Measurements from ENCODE around the gene ERVFRD-1.
"Not testable (repeated sequence)": the region's sequence is repeated elsewhere in the genome, so short reads cannot be mapped to it uniquely, and the experiment has no call there.

Gene ERVFRD-1

DNA sequence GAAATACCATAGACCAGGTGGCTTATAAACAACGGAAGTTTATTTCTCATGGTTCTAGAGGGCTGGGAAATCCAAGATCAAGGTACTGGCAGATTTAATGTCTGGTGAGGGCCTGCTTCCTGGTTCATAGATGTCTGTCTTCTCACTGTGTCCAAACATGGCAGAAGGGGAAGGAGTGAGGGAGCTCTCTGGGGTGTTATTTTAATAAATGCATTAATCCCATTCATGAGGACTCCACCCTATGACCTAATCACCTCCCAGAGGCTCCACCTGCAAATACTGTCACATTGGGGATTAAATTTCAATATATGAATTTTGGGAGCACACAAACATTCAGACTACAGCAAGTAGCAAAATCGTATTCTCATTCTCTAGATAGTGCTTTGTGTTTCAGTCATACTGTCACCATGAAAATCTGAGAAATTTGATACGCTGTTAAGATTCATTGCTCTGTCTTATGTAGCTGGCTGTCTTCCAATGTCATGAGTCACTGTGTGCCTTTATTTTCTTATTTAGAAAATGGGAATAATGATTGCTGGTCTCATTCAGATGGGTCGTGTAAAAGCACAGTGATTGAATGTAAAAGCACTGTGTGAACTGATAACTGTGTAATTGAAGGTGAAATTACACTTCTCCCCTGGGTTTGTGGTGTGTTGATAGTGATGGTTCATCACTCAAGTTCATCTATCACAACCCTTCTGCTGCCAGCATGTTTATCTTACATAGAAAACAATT is 8.9 kb upstream of the ERVFRD-1 start:
- Histone ChIP-seq H2BK15ac (ENCODE audit: low read depth, poor library complexity, severe bottlenecking) (no peak overlapping the region), H4K8ac (ENCODE audit: low read length) (no peak overlapping the region), H2AK5ac (ENCODE audit: low read length, severe bottlenecking) (no peak overlapping the region), H3K4ac (ENCODE audit: low read depth in 1 of 2, low read length in 2 of 2) (no peak overlapping the region), H3K27ac (ENCODE audit: low read length, poor library complexity, severe bottlenecking) (no peak overlapping the region), H3K9ac (ENCODE audit: low read length) (no peak overlapping the region), H3K9me3 (ENCODE audit: control insufficient read depth, low read length) (no peaks in the 10 kb centered on the region), H3K18ac (ENCODE audit: low read depth in 1 of 2, low read length in 2 of 2) (no peak overlapping the region), H3K27me3 (ENCODE audit: control insufficient read depth in 1 of 2, insufficient read depth in 1 of 2, low read length in 2 of 2) (no peaks in the 10 kb centered on the region), H3K4me1 (ENCODE audit: control insufficient read depth, insufficient read depth, low read depth, low read length) (peaks cover 3% of the 10 kb centered on the region), H4K91ac (ENCODE audit: low read length) (no peak overlapping the region), H2BK5ac (ENCODE audit: low read depth, low read length, poor library complexity, severe bottlenecking) (no peak overlapping the region), H3K23ac (ENCODE audit: low read length in 2 of 2) (no peak overlapping the region), H3K79me1 (replicated peaks; ENCODE audit: low read length, poor library complexity, severe bottlenecking) (peaks cover 18% of the 10 kb centered on the region), H3K4me3 (ENCODE audit: insufficient read depth in 1 of 2, low read depth in 1 of 2, low read length in 2 of 2) (no peak overlapping the region), H2BK120ac (ENCODE audit: low read depth, low read length) (peak overlapping the region; percentile 73), H3K14ac (ENCODE audit: low read length in 2 of 2) (no peak overlapping the region), H2AFZ (ENCODE audit: low read depth, low read length) (no peak overlapping the region), H3K36me3 (ENCODE audit: control insufficient read depth in 1 of 2, insufficient read depth in 2 of 2, low read depth in 1 of 2, low read length in 2 of 2) (no peaks in the 10 kb centered on the region), H2BK12ac (ENCODE audit: low read length in 2 of 2) (no peak overlapping the region), H3K4me2 (ENCODE audit: low read length, poor library complexity, severe bottlenecking) (no peak overlapping the region)
- peak; percentile 39 for DNase-seq
- WGBS, result 77% methylated on average over 4 of the region's 4 CpGs

GRCh38 chr6:11115808-11116536 is 4.4 kb upstream of the ERVFRD-1 start:
- H2BK15ac ChIP-seq (ENCODE audit: low read depth, poor library complexity, severe bottlenecking); H3K4me3 ChIP-seq (ENCODE audit: insufficient read depth in 1 of 2, low read depth in 1 of 2, low read length in 2 of 2); H3K4me1 ChIP-seq (ENCODE audit: control insufficient read depth, insufficient read depth, low read depth, low read length); H2AK5ac ChIP-seq (ENCODE audit: low read length, severe bottlenecking); H3K27me3 ChIP-seq (ENCODE audit: control insufficient read depth in 1 of 2, insufficient read depth in 1 of 2, low read length in 2 of 2); H3K23ac ChIP-seq (ENCODE audit: low read length in 2 of 2); H2AFZ ChIP-seq (ENCODE audit: low read depth, low read length); H3K36me3 ChIP-seq (ENCODE audit: control insufficient read depth in 1 of 2, insufficient read depth in 2 of 2, low read depth in 1 of 2, low read length in 2 of 2); H4K91ac ChIP-seq (ENCODE audit: low read length); H2BK120ac ChIP-seq (ENCODE audit: low read depth, low read length); H4K8ac ChIP-seq (ENCODE audit: low read length); H3K9ac ChIP-seq (ENCODE audit: low read length); H3K14ac ChIP-seq (ENCODE audit: low read length in 2 of 2); H2BK5ac ChIP-seq (ENCODE audit: low read depth, low read length, poor library complexity, severe bottlenecking); H3K9me3 ChIP-seq (ENCODE audit: control insufficient read depth, low read length); H2BK12ac ChIP-seq (ENCODE audit: low read length in 2 of 2); H3K4me2 ChIP-seq (ENCODE audit: low read length, poor library complexity, severe bottlenecking); H3K4ac ChIP-seq (ENCODE audit: low read depth in 1 of 2, low read length in 2 of 2); H3K18ac ChIP-seq (ENCODE audit: low read depth in 1 of 2, low read length in 2 of 2); H3K27ac ChIP-seq (ENCODE audit: low read length, poor library complexity, severe bottlenecking): not testable (repeated sequence)
- WGBS, result 96% methylated on average over 11 of the region's 11 CpGs
- H3K79me1 ChIP-seq (replicated peaks; ENCODE audit: low read length, poor library complexity, severe bottlenecking), result peaks cover 13% of the 10 kb centered on the region
- DNase-seq, result peak; percentile 63

DNA sequence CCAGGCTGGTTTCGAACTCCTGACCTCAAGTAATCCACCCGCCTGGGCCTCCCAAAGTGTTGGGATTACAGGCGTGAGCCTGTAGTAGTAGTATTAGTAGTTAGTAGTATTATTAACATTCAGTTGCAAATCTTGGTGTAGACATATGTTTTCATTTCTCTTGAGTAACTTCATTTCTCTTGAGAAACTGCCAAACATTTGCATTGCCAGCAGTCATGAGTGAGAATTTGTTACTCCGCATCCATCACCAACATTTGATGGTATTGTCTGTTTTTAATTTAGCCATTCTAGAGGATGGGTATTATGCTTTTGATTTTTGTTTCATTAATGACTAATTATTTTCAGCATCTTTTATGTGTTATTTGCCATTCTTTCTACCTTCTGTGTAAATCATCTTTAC is 1.5 kb upstream of the ERVFRD-1 start:
- H3K18ac ChIP-seq (ENCODE audit: low read depth in 1 of 2, low read length in 2 of 2), result no peak overlapping the region
- no peak overlapping the region for H2BK12ac ChIP-seq (ENCODE audit: low read length in 2 of 2)
- no peak overlapping the region for H4K8ac ChIP-seq (ENCODE audit: low read length)
- DNase-seq, result no peak
- H3K79me1 ChIP-seq (replicated peaks; ENCODE audit: low read length, poor library complexity, severe bottlenecking), result peaks cover 27% of the 10 kb centered on the region
- no peak overlapping the region for H2AK5ac ChIP-seq (ENCODE audit: low read length, severe bottlenecking)
- no peak overlapping the region for H2BK5ac ChIP-seq (ENCODE audit: low read depth, low read length, poor library complexity, severe bottlenecking)
- peaks cover 4% of the 10 kb centered on the region for H3K4me1 ChIP-seq (ENCODE audit: control insufficient read depth, insufficient read depth, low read depth, low read length)
- no peaks in the 10 kb centered on the region for H3K36me3 ChIP-seq (ENCODE audit: control insufficient read depth in 1 of 2, insufficient read depth in 2 of 2, low read depth in 1 of 2, low read length in 2 of 2)
- no peak overlapping the region for H3K4ac ChIP-seq (ENCODE audit: low read depth in 1 of 2, low read length in 2 of 2)
- H3K9ac ChIP-seq (ENCODE audit: low read length), result no peak overlapping the region
- no peak overlapping the region for H3K14ac ChIP-seq (ENCODE audit: low read length in 2 of 2)
- H2AFZ ChIP-seq (ENCODE audit: low read depth, low read length), result no peak overlapping the region
- H4K91ac ChIP-seq (ENCODE audit: low read length), result no peak overlapping the region
- H3K4me2 ChIP-seq (ENCODE audit: low read length, poor library complexity, severe bottlenecking), result no peak overlapping the region
- no peak overlapping the region for H2BK120ac ChIP-seq (ENCODE audit: low read depth, low read length)
- H2BK15ac ChIP-seq (ENCODE audit: low read depth, poor library complexity, severe bottlenecking), result no peak overlapping the region
- H3K23ac ChIP-seq (ENCODE audit: low read length in 2 of 2), result no peak overlapping the region
- H3K27ac ChIP-seq (ENCODE audit: low read length, poor library complexity, severe bottlenecking), result no peak overlapping the region
- 96% methylated on average over 3 of the region's 4 CpGs for WGBS
- H3K9me3 ChIP-seq (ENCODE audit: control insufficient read depth, low read length), result no peaks in the 10 kb centered on the region
- no peak overlapping the region for H3K4me3 ChIP-seq (ENCODE audit: insufficient read depth in 1 of 2, low read depth in 1 of 2, low read length in 2 of 2)
- no peaks in the 10 kb centered on the region for H3K27me3 ChIP-seq (ENCODE audit: control insufficient read depth in 1 of 2, insufficient read depth in 1 of 2, low read length in 2 of 2)

DNA sequence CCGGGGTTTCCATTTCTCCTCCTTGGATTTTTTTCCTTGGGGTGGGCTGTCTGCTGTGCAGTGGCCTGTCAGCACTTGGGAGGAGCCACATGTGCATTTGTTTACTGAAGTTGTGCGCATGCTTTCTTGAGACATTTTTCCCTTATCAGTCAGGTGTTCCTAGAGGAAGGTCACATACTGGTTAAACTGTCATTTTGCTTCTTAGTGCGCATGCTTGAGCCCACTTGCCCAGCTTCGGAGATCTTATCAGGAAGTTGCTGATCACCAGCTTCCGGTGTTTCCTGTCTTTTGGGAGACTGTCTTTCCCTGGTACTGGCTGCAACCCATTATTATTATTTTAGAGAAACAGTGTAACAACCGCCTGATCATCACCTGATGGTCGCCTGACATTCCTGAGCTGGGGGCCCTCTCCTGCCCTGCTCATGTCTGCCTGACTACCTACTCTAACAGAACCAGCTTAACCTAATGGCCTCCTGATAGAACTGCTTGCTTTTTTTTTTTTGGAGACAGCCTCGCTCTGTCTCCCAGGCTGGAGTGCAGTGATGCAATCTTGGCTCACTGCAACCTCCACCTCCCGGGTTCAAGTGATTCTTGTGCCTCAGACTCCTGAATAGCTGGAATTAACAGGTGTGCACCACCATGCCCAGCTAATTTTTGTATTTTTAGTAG is 378 bp upstream of the ERVFRD-1 start:
- Histone ChIP-seq H3K18ac (ENCODE audit: low read depth in 1 of 2, low read length in 2 of 2) (no peak overlapping the region), H2AFZ (ENCODE audit: low read depth, low read length) (no peak overlapping the region), H2BK120ac (ENCODE audit: low read depth, low read length) (no peak overlapping the region), H3K4me3 (ENCODE audit: insufficient read depth in 1 of 2, low read depth in 1 of 2, low read length in 2 of 2) (no peak overlapping the region), H4K91ac (ENCODE audit: low read length) (no peak overlapping the region), H3K9ac (ENCODE audit: low read length) (no peak overlapping the region), H3K4me1 (ENCODE audit: control insufficient read depth, insufficient read depth, low read depth, low read length) (peaks cover 4% of the 10 kb centered on the region), H3K79me1 (replicated peaks; ENCODE audit: low read length, poor library complexity, severe bottlenecking) (peaks cover 37% of the 10 kb centered on the region), H2BK15ac (ENCODE audit: low read depth, poor library complexity, severe bottlenecking) (no peak overlapping the region), H2BK5ac (ENCODE audit: low read depth, low read length, poor library complexity, severe bottlenecking) (no peak overlapping the region), H3K9me3 (ENCODE audit: control insufficient read depth, low read length) (no peaks in the 10 kb centered on the region), H3K4ac (ENCODE audit: low read depth in 1 of 2, low read length in 2 of 2) (no peak overlapping the region), H3K14ac (ENCODE audit: low read length in 2 of 2) (no peak overlapping the region), H3K23ac (ENCODE audit: low read length in 2 of 2) (no peak overlapping the region), H3K4me2 (ENCODE audit: low read length, poor library complexity, severe bottlenecking) (no peak overlapping the region), H2BK12ac (ENCODE audit: low read length in 2 of 2) (no peak overlapping the region), H3K27ac (ENCODE audit: low read length, poor library complexity, severe bottlenecking) (no peak overlapping the region), H3K36me3 (ENCODE audit: control insufficient read depth in 1 of 2, insufficient read depth in 2 of 2, low read depth in 1 of 2, low read length in 2 of 2) (no peaks in the 10 kb centered on the region), H3K27me3 (ENCODE audit: control insufficient read depth in 1 of 2, insufficient read depth in 1 of 2, low read length in 2 of 2) (no peaks in the 10 kb centered on the region), H4K8ac (ENCODE audit: low read length) (no peak overlapping the region), H2AK5ac (ENCODE audit: low read length, severe bottlenecking) (no peak overlapping the region)
- 76% methylated on average over 9 of the region's 9 CpGs for WGBS
- no peak for DNase-seq

Data from mesenchymal stem cell (in vitro differentiated cells and primary cell).